Stomach (tissue), 9 donors: Measurements from ENCODE around the gene ARHGEF39. TPM values are rescaled to one million over a fixed set of nuclear protein-coding genes. Genes with fewer than 3 reads are reported as not detected.
A peak's percentile ranks its signal among the peaks of the same experiment; 100 is the strongest.

ENCODE experiments used
- DNase-seq, 2 donors: peaks; one replicate each; pipeline versions ENCODE4 v3.0.0 to v3.0.0-alpha.2; 2013 to 2019
- H3K27ac ChIP-seq, 5 donors: fragments of 200-600 bp in 4 of 5; sonication (generic) in 4 of 5; one replicate each; pipeline ENCODE4 v1.5.1; 2013 to 2019; ENCODE audit warnings: mild to moderate bottlenecking in 1 of 5, moderate library complexity in 1 of 5
- H3K27me3 ChIP-seq, 3 donors: fragments of 200-600 bp; sonication (generic); one replicate each; pipeline ENCODE4 v1.5.1; 2017 to 2019; ENCODE audit warnings: mixed run types in 1 of 3
- H3K36me3 ChIP-seq, 4 donors: fragments of 200-600 bp; sonication (generic); 1 replicate in 3 of 4; 2 replicates in 1 of 4; pipeline ENCODE4 v1.5.1; 2016 to 2019
- H3K4me1 ChIP-seq, 4 donors: fragments of 200-600 bp; sonication (generic); one replicate each; pipeline ENCODE4 v1.5.1; 2016 to 2019
- H3K4me3 ChIP-seq, 4 donors: fragments of 200-600 bp; sonication (generic) in 3 of 4; one replicate each; pipeline ENCODE4 v1.5.1; 2016 to 2019; ENCODE audit warnings: mild to moderate bottlenecking in 1 of 4
- H3K9me3 ChIP-seq, 4 donors: fragments of 200-600 bp; sonication (generic); one replicate each; pipeline ENCODE4 v1.5.1; 2016 to 2019
- EP300 ChIP-seq: sonication (generic); formaldehyde crosslinking; IDR thresholded peaks from one replicate; pipeline ENCODE4 v1.6.1; 2017; ENCODE audit warnings: antibody characterized with exemption
- POLR2A ChIP-seq, 4 donors: fragments of 450-650 bp; IDR thresholded peaks; one replicate each; pipeline ENCODE4 v1.6.1; 2016; ENCODE audit warnings: antibody characterized with exemption in 4 of 4, control low read depth in 2 of 4, mild to moderate bottlenecking in 1 of 4, moderate library complexity in 1 of 4
- POLR2AphosphoS5 ChIP-seq, 3 donors: sonication (generic); formaldehyde crosslinking; IDR thresholded peaks; one replicate each; pipeline ENCODE4 v1.6.1; 2016; ENCODE audit warnings: antibody characterized with exemption in 3 of 3
- WGBS, 5 donors: extraction: QIAGEN DNeasy Blood & Tissue Kit in 3 of 5; methylation state at CpG; one replicate each; pipeline versions ENCODE4 v1.1.5 to v1.1.7; 2013 to 2018; 5-methylcytosine and 5-hydroxymethylcytosine counted together
- intact Hi-C: fragments of 100-400 bp; cut with DNase I; formaldehyde crosslinking; loops from one replicate; pipeline ENCODE4 v1.15.1; 2023; ENCODE audit warnings: low total_unique reads
- polyA plus RNA-seq, 3 donors: library from polyadenylated mRNA; stranded (reverse); fragments of 200-250 nt; gene quantifications; one replicate each; pipeline ENCODE4 v1.2.3, GENCODE V29; 2013
- small RNA-seq, 4 donors: library from RNA; depleted of rRNA; stranded (forward); fragments of <200 nt; gene quantifications; one replicate each; pipeline ENCODE3, GENCODE V24; 2016
- total RNA-seq, 5 donors: library from RNA; depleted of rRNA; stranded (reverse); fragments of >200 nt; gene quantifications; one replicate each; pipeline versions ENCODE4 v1.1.0 to v1.2.3, GENCODE V29; 2014 to 2016
- TF ChIP-seq, protein P1 (sequence below), 7 experiments: fragments of 450-650 bp in 4 of 7; fragments of 200-600 bp in 3 of 7; sonication (generic) in 3 of 7; IDR thresholded peaks; one replicate each; pipeline ENCODE4 v1.5.1; 2016 to 2019; ENCODE audit warnings: antibody characterized with exemption in 7 of 7, control low read depth in 2 of 7, mild to moderate bottlenecking in 1 of 7
- donor health status: healthy with polysubstance abuse.
- donor health status: Bipolar disorder and iron deficiency.
- donor health status: healthy.

The ARHGEF39 gene
- total and polyA plus RNA-seq, 8 donors, result 1.8 to 58.3 (median 3.8) TPM

DNA sequence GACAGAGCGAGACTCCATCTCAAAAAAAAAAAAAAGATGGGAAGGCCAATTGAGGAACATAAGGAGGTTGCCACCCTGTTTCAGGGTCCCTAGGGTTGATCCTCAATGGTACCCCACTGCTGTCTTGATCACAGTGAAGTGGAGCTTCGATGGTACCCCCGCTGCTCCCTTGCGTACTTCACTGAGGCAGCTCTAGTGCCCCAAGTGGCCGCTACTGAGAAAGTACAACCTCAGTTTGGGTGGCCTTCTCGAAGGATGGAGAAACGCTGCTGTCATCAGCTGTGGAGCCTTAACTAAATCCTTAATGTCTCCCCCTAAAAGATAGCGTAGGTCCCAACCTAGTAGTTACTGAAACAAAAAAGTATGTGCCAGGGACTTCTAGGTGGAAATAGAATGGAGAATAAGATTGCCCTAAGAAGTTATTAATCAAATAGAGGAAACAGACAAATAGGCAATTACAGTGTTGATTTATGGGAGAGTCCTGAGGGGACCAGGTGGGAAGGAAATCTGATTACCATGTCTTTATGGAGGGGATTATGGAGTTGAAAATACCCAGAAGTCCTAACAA lies 53.7 kb downstream of the ARHGEF39 start:
- no peak overlapping the region for H3K27ac ChIP-seq
- no peak overlapping the region for H3K4me3 ChIP-seq
- intact Hi-C loops, result no loop called here
- no peaks in the 10 kb centered on the region for H3K9me3 ChIP-seq
- 16 to 22% (median 18%) methylated on average over 8 of the region's 8 CpGs for WGBS, 5 donors
- H3K36me3 ChIP-seq, result peaks cover 26 to 39% (median 35%) of the 10 kb centered on the region in 4 donors
- TF ChIP-seq POLR2A (IDR thresholded peaks at IDR 0.05), result no peak
- TF ChIP-seq, protein P1, sequence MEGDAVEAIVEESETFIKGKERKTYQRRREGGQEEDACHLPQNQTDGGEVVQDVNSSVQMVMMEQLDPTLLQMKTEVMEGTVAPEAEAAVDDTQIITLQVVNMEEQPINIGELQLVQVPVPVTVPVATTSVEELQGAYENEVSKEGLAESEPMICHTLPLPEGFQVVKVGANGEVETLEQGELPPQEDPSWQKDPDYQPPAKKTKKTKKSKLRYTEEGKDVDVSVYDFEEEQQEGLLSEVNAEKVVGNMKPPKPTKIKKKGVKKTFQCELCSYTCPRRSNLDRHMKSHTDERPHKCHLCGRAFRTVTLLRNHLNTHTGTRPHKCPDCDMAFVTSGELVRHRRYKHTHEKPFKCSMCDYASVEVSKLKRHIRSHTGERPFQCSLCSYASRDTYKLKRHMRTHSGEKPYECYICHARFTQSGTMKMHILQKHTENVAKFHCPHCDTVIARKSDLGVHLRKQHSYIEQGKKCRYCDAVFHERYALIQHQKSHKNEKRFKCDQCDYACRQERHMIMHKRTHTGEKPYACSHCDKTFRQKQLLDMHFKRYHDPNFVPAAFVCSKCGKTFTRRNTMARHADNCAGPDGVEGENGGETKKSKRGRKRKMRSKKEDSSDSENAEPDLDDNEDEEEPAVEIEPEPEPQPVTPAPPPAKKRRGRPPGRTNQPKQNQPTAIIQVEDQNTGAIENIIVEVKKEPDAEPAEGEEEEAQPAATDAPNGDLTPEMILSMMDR (IDR thresholded peaks at IDR 0.05), result peak in 5 of 7 experiments; percentile 22 to 53 (median 34)
- peak in 1 of 3 donors; percentile 16 for TF ChIP-seq POLR2AphosphoS5 (IDR thresholded peaks at IDR 0.05)
- TF ChIP-seq EP300, result no peak
- peak; percentile 45 to 74 for DNase-seq
- peaks cover 7 to 21% (median 12%) of the 10 kb centered on the region in 4 donors for H3K4me1 ChIP-seq
- H3K27me3 ChIP-seq, result peaks cover 0 to under 1% (median 0%) of the 10 kb centered on the region in 3 donors

DNA sequence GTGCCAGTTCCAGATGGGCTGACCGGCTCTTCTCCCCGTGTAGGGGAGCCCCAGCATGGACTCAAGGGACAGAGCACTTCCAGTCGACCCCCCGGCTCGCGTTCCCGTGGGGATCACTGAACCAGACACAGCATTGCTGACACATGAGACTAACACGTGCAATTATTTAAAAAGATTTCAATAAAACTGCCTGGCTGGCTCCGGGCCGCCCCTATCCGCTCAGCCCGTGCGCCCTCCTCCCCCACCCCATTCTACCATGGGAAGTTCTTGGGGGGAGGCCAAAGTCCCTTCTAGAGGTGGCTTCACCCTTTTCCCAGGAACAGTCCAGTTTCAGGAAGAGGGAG lies 55.2 kb downstream of the ARHGEF39 start:
- H3K27ac ChIP-seq, result no peak overlapping the region
- intact Hi-C loops, result no loop called here
- no peak overlapping the region for H3K4me3 ChIP-seq
- H3K27me3 ChIP-seq, result no peaks in the 10 kb centered on the region
- no peaks in the 10 kb centered on the region for H3K9me3 ChIP-seq
- TF ChIP-seq, protein P1 (IDR thresholded peaks at IDR 0.05), result no peak
- no peak for TF ChIP-seq POLR2AphosphoS5 (IDR thresholded peaks at IDR 0.05)
- TF ChIP-seq EP300, result no peak
- no peak for TF ChIP-seq POLR2A (IDR thresholded peaks at IDR 0.05)
- peaks cover 13 to 30% (median 21%) of the 10 kb centered on the region in 4 donors for H3K4me1 ChIP-seq
- DNase-seq, result no peak
- H3K36me3 ChIP-seq, result peaks cover 26 to 39% (median 35%) of the 10 kb centered on the region in 4 donors
- 84 to 89% (median 87%) methylated on average over 13 of the region's 13 CpGs for WGBS, 5 donors

Small RNA genes within 50 kb of the gene (small RNA-seq; reads per million reads assigned to genes)
- 0 reads per million in 4 donors for gene RMRP
- 0 reads per million in 4 donors for gene RN7SL22P

Other genes with a start within 250 kb of the ARHGEF39 start
- gene RUSC2, start 175.1 kb downstream of the ARHGEF39 start, total RNA-seq, result 10 to 100 TPM in 2 of 5 donors, 1 to 10 TPM in 3; 3.8 to 34.8 (median 9.9) TPM
- gene RUSC2, start 175.1 kb downstream of the ARHGEF39 start, polyA plus RNA-seq, result 1 to 10 TPM; 3.4 to 6.6 (median 6.5) TPM
- 10 to 100 TPM; 11.9 to 56.8 (median 34.6) TPM for gene TESK1, start 59.9 kb downstream of the ARHGEF39 start, total RNA-seq
- gene TESK1, start 59.9 kb downstream of the ARHGEF39 start, polyA plus RNA-seq, result 10 to 100 TPM; 25.7 to 33.9 (median 28.4) TPM
- 10 to 100 TPM in 1 of 5 donors, 1 to 10 TPM in 1, not detected in 3; 3.1 to 18.7 TPM for gene CD72, start 46.8 kb downstream of the ARHGEF39 start, total RNA-seq
- gene CD72, start 46.8 kb downstream of the ARHGEF39 start, polyA plus RNA-seq, result 1 to 10 TPM in 2 of 3 donors, under 1 TPM in 1; 0.61 to 2.8 (median 1.1) TPM
- gene SIT1, start 14.3 kb downstream of the ARHGEF39 start, total RNA-seq, result 1 to 10 TPM in 2 of 5 donors, not detected in 3; 2.0 to 2.3 TPM
- 1 to 10 TPM in 1 of 3 donors, under 1 TPM in 2; 0.62 to 1.1 (median 0.95) TPM for gene SIT1, start 14.3 kb downstream of the ARHGEF39 start, polyA plus RNA-seq
- over 10,000 TPM in 4 of 5 donors, 1,000 to 10,000 TPM in 1; 1,379 to 137,340 (median 23,544) TPM for gene RMRP, start 7.2 kb downstream of the ARHGEF39 start, total RNA-seq
- 10 to 100 TPM in 1 of 3 donors, not detected in 2; 64.3 TPM for gene RMRP, start 7.2 kb downstream of the ARHGEF39 start, polyA plus RNA-seq
- 100 to 1,000 TPM in 1 of 5 donors, 10 to 100 TPM in 4; 15.6 to 104 (median 28.1) TPM for gene CCDC107, start 6.9 kb downstream of the ARHGEF39 start, total RNA-seq
- gene CCDC107, start 6.9 kb downstream of the ARHGEF39 start, polyA plus RNA-seq, result 10 to 100 TPM; 58.8 to 86.4 (median 69.7) TPM
- 100 to 1,000 TPM in 3 of 5 donors, 10 to 100 TPM in 1, 1 to 10 TPM in 1; 1.2 to 670 (median 161) TPM for gene CA9, start 8.7 kb upstream of the ARHGEF39 start, total RNA-seq
- gene CA9, start 8.7 kb upstream of the ARHGEF39 start, polyA plus RNA-seq, result 100 to 1,000 TPM; 115 to 653 (median 541) TPM
- 1,000 to 10,000 TPM in 3 of 5 donors, 100 to 1,000 TPM in 2; 537 to 3,642 (median 1,228) TPM for gene TPM2, start 24.7 kb upstream of the ARHGEF39 start, total RNA-seq
- gene TPM2, start 24.7 kb upstream of the ARHGEF39 start, polyA plus RNA-seq, result 1,000 to 10,000 TPM in 1 of 3 donors, 100 to 1,000 TPM in 2; 460 to 2,257 (median 672) TPM
- 100 to 1,000 TPM; 169 to 399 (median 223) TPM for gene TLN1, start 67.0 kb upstream of the ARHGEF39 start, total RNA-seq
- 100 to 1,000 TPM in 1 of 3 donors, 10 to 100 TPM in 2; 53.2 to 141 (median 70.2) TPM for gene TLN1, start 67.0 kb upstream of the ARHGEF39 start, polyA plus RNA-seq
- 10 to 100 TPM; 33.2 to 84.0 (median 79.1) TPM for gene CREB3, start 67.5 kb upstream of the ARHGEF39 start, total RNA-seq
- gene CREB3, start 67.5 kb upstream of the ARHGEF39 start, polyA plus RNA-seq, result 10 to 100 TPM; 29.4 to 40.5 (median 37.9) TPM
- 100 to 1,000 TPM in 3 of 5 donors, 10 to 100 TPM in 2; 29.8 to 210 (median 145) TPM for gene GBA2, start 84.0 kb upstream of the ARHGEF39 start, total RNA-seq
- gene GBA2, start 84.0 kb upstream of the ARHGEF39 start, polyA plus RNA-seq, result 10 to 100 TPM; 26.5 to 38.9 (median 32.5) TPM
- gene RGP1, start 84.1 kb upstream of the ARHGEF39 start, total RNA-seq, result 10 to 100 TPM in 4 of 5 donors, 1 to 10 TPM in 1; 7.0 to 21.2 (median 14.7) TPM
- gene RGP1, start 84.1 kb upstream of the ARHGEF39 start, polyA plus RNA-seq, result 10 to 100 TPM in 1 of 3 donors, 1 to 10 TPM in 2; 3.8 to 12.8 (median 7.2) TPM
- gene MSMP, start 89.1 kb upstream of the ARHGEF39 start, total RNA-seq, result not detected
- gene MSMP, start 89.1 kb upstream of the ARHGEF39 start, polyA plus RNA-seq, result under 1 TPM in 1 of 3 donors, not detected in 2; 0.35 TPM
- gene NPR2, start 126.4 kb upstream of the ARHGEF39 start, total RNA-seq, result 10 to 100 TPM in 3 of 5 donors, 1 to 10 TPM in 2; 3.1 to 75.5 (median 14.5) TPM
- gene NPR2, start 126.4 kb upstream of the ARHGEF39 start, polyA plus RNA-seq, result 10 to 100 TPM in 1 of 3 donors, 1 to 10 TPM in 2; 4.0 to 11.4 (median 7.0) TPM
- gene SPAG8, start 147.1 kb upstream of the ARHGEF39 start, total RNA-seq, result 1 to 10 TPM in 2 of 5 donors, not detected in 3; 1.7 to 2.7 TPM
- gene SPAG8, start 147.1 kb upstream of the ARHGEF39 start, polyA plus RNA-seq, result 1 to 10 TPM in 1 of 3 donors, under 1 TPM in 2; 0.19 to 4.1 (median 0.98) TPM
- 10 to 100 TPM in 4 of 5 donors, 1 to 10 TPM in 1; 8.4 to 22.7 (median 17.9) TPM for gene HINT2, start 149.8 kb upstream of the ARHGEF39 start, total RNA-seq
- 100 to 1,000 TPM in 2 of 3 donors, 10 to 100 TPM in 1; 98.1 to 131 (median 118) TPM for gene HINT2, start 149.8 kb upstream of the ARHGEF39 start, polyA plus RNA-seq
- not detected for gene FAM221B, start 163.5 kb upstream of the ARHGEF39 start, total RNA-seq
- gene FAM221B, start 163.5 kb upstream of the ARHGEF39 start, polyA plus RNA-seq, result under 1 TPM in 1 of 3 donors, not detected in 2; 0.10 TPM
- 10 to 100 TPM in 3 of 5 donors, 1 to 10 TPM in 2; 4.6 to 81.4 (median 11.6) TPM for gene TMEM8B, start 164.0 kb upstream of the ARHGEF39 start, total RNA-seq
- gene TMEM8B, start 164.0 kb upstream of the ARHGEF39 start, polyA plus RNA-seq, result 1 to 10 TPM; 7.0 to 9.2 (median 7.0) TPM
- not detected for gene OR13J1, start 205.2 kb upstream of the ARHGEF39 start, total RNA-seq
- not detected for gene OR13J1, start 205.2 kb upstream of the ARHGEF39 start, polyA plus RNA-seq
- gene HRCT1, start 241.0 kb upstream of the ARHGEF39 start, total RNA-seq, result 10 to 100 TPM in 1 of 5 donors, 1 to 10 TPM in 2, under 1 TPM in 1, not detected in 1; 0.92 to 28.7 (median 7.7) TPM
- gene HRCT1, start 241.0 kb upstream of the ARHGEF39 start, polyA plus RNA-seq, result 1 to 10 TPM in 1 of 3 donors, under 1 TPM in 1, not detected in 1; 0.50 to 4.3 TPM
- gene SPAAR, start 244.3 kb upstream of the ARHGEF39 start, total RNA-seq, result 1 to 10 TPM in 2 of 5 donors, not detected in 3; 1.2 to 2.4 TPM
- under 1 TPM; 0.30 to 0.92 (median 0.68) TPM for gene SPAAR, start 244.3 kb upstream of the ARHGEF39 start, polyA plus RNA-seq